ENCODE results near the gene RREB1. TPM values are rescaled to one million over a fixed set of nuclear protein-coding genes. Genes with fewer than 3 reads are reported as not detected.

RREB1 gene
- total and polyA plus RNA-seq, 9 donors, result 7.3 to 64.4 (median 50.1) TPM

DNA sequence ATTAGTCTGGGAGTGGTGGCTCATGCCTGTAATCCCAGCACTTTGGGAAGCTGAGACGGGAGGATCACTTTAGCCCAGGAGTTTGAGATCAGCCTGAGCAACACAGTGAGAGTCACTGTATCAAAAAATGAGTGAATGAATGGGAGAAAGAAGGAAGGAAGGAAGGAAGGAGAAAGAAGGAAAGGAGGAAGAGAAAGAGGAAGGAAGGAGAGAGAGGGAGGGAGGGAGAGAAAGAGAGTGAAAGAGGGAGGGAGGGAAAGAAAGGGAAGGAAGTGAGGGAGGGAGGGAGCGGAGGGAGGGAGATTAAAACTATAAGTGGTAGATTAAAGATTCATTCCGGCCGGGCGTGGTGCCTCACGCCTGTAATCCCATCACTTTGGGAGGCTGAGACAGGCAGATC is 28.9 kb upstream of the RREB1 start:
- no peak overlapping the region for H3K4me3 ChIP-seq
- TF ChIP-seq EP300 (IDR thresholded peaks at IDR 0.05) (no peak), POLR2A (IDR thresholded peaks at IDR 0.05) (no peak)
- TF ChIP-seq, protein P1, sequence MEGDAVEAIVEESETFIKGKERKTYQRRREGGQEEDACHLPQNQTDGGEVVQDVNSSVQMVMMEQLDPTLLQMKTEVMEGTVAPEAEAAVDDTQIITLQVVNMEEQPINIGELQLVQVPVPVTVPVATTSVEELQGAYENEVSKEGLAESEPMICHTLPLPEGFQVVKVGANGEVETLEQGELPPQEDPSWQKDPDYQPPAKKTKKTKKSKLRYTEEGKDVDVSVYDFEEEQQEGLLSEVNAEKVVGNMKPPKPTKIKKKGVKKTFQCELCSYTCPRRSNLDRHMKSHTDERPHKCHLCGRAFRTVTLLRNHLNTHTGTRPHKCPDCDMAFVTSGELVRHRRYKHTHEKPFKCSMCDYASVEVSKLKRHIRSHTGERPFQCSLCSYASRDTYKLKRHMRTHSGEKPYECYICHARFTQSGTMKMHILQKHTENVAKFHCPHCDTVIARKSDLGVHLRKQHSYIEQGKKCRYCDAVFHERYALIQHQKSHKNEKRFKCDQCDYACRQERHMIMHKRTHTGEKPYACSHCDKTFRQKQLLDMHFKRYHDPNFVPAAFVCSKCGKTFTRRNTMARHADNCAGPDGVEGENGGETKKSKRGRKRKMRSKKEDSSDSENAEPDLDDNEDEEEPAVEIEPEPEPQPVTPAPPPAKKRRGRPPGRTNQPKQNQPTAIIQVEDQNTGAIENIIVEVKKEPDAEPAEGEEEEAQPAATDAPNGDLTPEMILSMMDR (IDR thresholded peaks at IDR 0.05), result no peak
- H3K9me3 ChIP-seq, result no peaks in the 10 kb centered on the region
- no peaks in the 10 kb centered on the region for H3K27me3 ChIP-seq
- intact Hi-C loops (cut with DNase I), result no loop called here
- H3K27ac ChIP-seq, result no peak overlapping the region
- no peak for DNase-seq
- no peaks in the 10 kb centered on the region for H3K36me3 ChIP-seq
- H3K4me1 ChIP-seq (ENCODE audit: insufficient read depth), result no peaks in the 10 kb centered on the region
- 87 to 92% (median 91%) methylated on average over 6 of the region's 6 CpGs for WGBS, 3 donors

DNA sequence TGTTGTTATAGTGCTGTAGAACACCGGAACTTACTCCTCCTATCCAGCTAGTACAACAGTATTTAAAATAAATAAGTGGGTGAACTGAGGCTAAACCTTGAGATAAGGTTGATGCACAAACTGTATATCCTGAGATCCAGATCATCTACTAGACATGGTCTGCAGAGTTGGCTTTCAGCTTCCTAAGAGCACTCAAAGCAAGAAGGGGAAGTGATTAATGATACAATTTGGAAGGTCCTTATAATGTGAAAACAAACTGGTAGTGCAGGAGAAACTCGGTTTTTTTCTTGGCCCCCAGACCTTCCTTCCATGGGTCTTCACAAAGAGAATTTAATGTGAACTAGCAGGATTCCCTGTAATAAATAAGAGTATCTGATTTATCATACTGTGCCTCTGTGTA is 27.4 kb upstream of the RREB1 start:
- DNase-seq, result no peak
- Histone ChIP-seq H3K4me3 (no peak overlapping the region), H3K27ac (no peak overlapping the region), H3K36me3 (no peaks in the 10 kb centered on the region), H3K27me3 (no peaks in the 10 kb centered on the region), H3K9me3 (no peaks in the 10 kb centered on the region), H3K4me1 (ENCODE audit: insufficient read depth) (no peaks in the 10 kb centered on the region)
- intact Hi-C loops (cut with DNase I), result loop anchor here in 1 of 4 donors (10.0 kb wide), 1 partner anchor 356 kb away; no protein-coding TSS in a partner anchor
- WGBS, 3 donors, result 66 to 76% (median 69%) methylated on average over 2 of the region's 2 CpGs
- TF ChIP-seq POLR2A (IDR thresholded peaks at IDR 0.05) (no peak), EP300 (IDR thresholded peaks at IDR 0.05) (no peak)
- TF ChIP-seq, protein P1 (IDR thresholded peaks at IDR 0.05), result no peak

DNA sequence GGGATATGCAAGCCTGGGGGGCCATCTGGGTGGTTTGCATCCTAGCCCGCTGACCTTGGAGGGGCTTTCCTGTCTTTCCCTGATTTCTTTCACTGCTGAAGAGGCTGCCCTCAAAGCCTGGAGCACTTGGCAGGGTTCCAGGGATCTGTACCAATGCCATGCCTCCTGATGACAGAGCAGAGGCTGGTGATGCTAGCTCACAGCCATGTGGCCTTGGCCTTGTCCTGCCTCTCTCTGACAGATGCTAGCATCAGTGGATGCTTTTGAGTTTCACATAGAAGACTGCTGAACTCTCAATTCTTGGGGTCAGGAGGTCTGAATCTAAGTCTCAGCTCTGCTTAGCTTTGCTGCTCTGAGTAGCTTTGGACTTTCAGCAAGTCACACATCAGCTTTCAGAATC is 21.9 kb upstream of the RREB1 start:
- no peak overlapping the region for H3K4me3 ChIP-seq
- TF ChIP-seq EP300 (IDR thresholded peaks at IDR 0.05) (no peak), POLR2A (IDR thresholded peaks at IDR 0.05) (no peak)
- TF ChIP-seq, protein P1 (IDR thresholded peaks at IDR 0.05), result no peak
- peak overlapping the region in 1 of 2 donors; percentile 68 for H3K27ac ChIP-seq
- no peaks in the 10 kb centered on the region for H3K36me3 ChIP-seq
- H3K4me1 ChIP-seq (ENCODE audit: insufficient read depth), result no peaks in the 10 kb centered on the region
- peak; percentile 41 to 63 (median 48) for DNase-seq
- WGBS, 3 donors, result 88 to 89% (median 88%) methylated on average over 1 of the region's 1 CpG
- H3K27me3 ChIP-seq, result no peaks in the 10 kb centered on the region
- intact Hi-C loops (cut with DNase I), result loop anchor here in 1 of 4 donors (10.0 kb wide), 1 partner anchor 361 kb away; no protein-coding TSS in a partner anchor
- H3K9me3 ChIP-seq, result no peaks in the 10 kb centered on the region

DNA sequence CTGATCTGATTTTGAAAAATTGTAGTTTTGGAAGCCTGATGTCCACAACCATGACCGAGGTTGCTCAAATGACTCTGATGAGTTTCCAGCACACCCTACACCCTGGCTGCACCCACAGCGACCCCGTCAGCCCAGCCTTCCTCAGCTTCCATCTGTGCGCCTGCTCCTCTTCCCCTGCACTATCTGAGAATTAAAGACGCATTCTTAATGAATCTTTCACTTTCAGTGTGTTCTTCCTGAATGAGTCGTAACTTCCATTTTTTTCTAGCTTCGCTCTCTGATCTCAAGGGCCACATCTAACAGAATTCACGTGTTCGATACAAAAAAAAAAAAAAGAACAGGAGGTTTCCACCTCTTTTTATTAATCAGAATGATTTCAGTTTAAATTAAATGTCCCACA is 21.3 kb upstream of the RREB1 start:
- peak overlapping the region; percentile 33 for H3K4me3 ChIP-seq
- no peak for TF ChIP-seq POLR2A (IDR thresholded peaks at IDR 0.05)
- TF ChIP-seq, protein P1 (IDR thresholded peaks at IDR 0.05), result no peak
- intact Hi-C loops (cut with DNase I), result loop anchor here in 1 of 4 donors (10.0 kb wide), 1 partner anchor 362 kb away; no protein-coding TSS in a partner anchor
- no peaks in the 10 kb centered on the region for H3K9me3 ChIP-seq
- no peaks in the 10 kb centered on the region for H3K36me3 ChIP-seq
- WGBS, 3 donors, result 3 to 8% (median 7%) methylated on average over 9 of the region's 9 CpGs
- H3K27me3 ChIP-seq, result no peaks in the 10 kb centered on the region
- H3K4me1 ChIP-seq (ENCODE audit: insufficient read depth), result no peaks in the 10 kb centered on the region
- H3K27ac ChIP-seq, result peak overlapping the region in 1 of 2 donors; percentile 68
- peak; percentile 41 to 64 (median 55) for DNase-seq
